Measurements from ENCODE around the gene KRT37. TPM values are rescaled to one million over a fixed set of nuclear protein-coding genes. Genes with fewer than 3 reads are reported as not detected.

Gene KRT37
- total and polyA plus RNA-seq, 10 donors: not detected

GRCh38 chr17:41377546-41377945, 46.8 kb downstream of the KRT37 start:
- 4 to 19% (median 11%) methylated on average over 2 of the region's 2 CpGs for WGBS, 5 donors
- no peak for TF ChIP-seq POLR2A (IDR thresholded peaks at IDR 0.05)
- no peak for TF ChIP-seq CTCF (IDR thresholded peaks at IDR 0.05 in 8 of 11, conservative IDR thresholded peaks at IDR 0.05 in 3 of 11)
- no peak for TF ChIP-seq POLR2AphosphoS5 (IDR thresholded peaks at IDR 0.05)
- no peak for DNase-seq
- intact Hi-C loops (cut with DNase I; ENCODE audit: low total_unique reads): no loop called here
- H3K4me3 ChIP-seq: no peak overlapping the region
- H3K36me3 ChIP-seq: no peaks in the 10 kb centered on the region
- no peak overlapping the region for H3K27ac ChIP-seq
- H3K9me3 ChIP-seq: peaks cover 0 to 3% (median 0%) of the 10 kb centered on the region in 8 donors
- no peaks in the 10 kb centered on the region for H3K4me1 ChIP-seq
- peaks cover 0 to 26% (median 0%) of the 10 kb centered on the region in 7 donors for H3K27me3 ChIP-seq (replicated peaks in 1 of 7)

Small RNAs within 50 kb of the gene (small RNA-seq; reads per million reads assigned to genes)
- 0.12 to 0.60 (median 0.34) reads per million in 4 donors for gene RNU2-32P

Other genes starting within 250 kb of the KRT37 start
- gene KRTAP4-2, start 246.4 kb downstream of the KRT37 start, total RNA-seq: not detected
- not detected for gene KRTAP4-2, start 246.4 kb downstream of the KRT37 start, polyA plus RNA-seq
- not detected for gene KRTAP4-1, start 239.7 kb downstream of the KRT37 start, total RNA-seq
- gene KRTAP4-1, start 239.7 kb downstream of the KRT37 start, polyA plus RNA-seq: not detected
- not detected for gene KRTAP9-1, start 234.7 kb downstream of the KRT37 start, total RNA-seq
- gene KRTAP9-1, start 234.7 kb downstream of the KRT37 start, polyA plus RNA-seq: not detected
- not detected for gene KRTAP9-2, start 197.9 kb downstream of the KRT37 start, total RNA-seq
- gene KRTAP9-2, start 197.9 kb downstream of the KRT37 start, polyA plus RNA-seq: not detected
- gene KRTAP9-3, start 192.1 kb downstream of the KRT37 start, total RNA-seq: not detected
- not detected for gene KRTAP9-3, start 192.1 kb downstream of the KRT37 start, polyA plus RNA-seq
- not detected for gene KRTAP9-8, start 186.6 kb downstream of the KRT37 start, total RNA-seq
- not detected for gene KRTAP9-8, start 186.6 kb downstream of the KRT37 start, polyA plus RNA-seq
- gene KRTAP9-4, start 174.9 kb downstream of the KRT37 start, total RNA-seq: not detected
- not detected for gene KRTAP9-4, start 174.9 kb downstream of the KRT37 start, polyA plus RNA-seq
- not detected for gene KRTAP9-9, start 169.2 kb downstream of the KRT37 start, total RNA-seq
- gene KRTAP9-9, start 169.2 kb downstream of the KRT37 start, polyA plus RNA-seq: not detected
- not detected for gene KRTAP9-6, start 159.2 kb downstream of the KRT37 start, total RNA-seq
- gene KRTAP9-6, start 159.2 kb downstream of the KRT37 start, polyA plus RNA-seq: not detected
- not detected for gene KRTAP9-7, start 148.9 kb downstream of the KRT37 start, total RNA-seq
- gene KRTAP9-7, start 148.9 kb downstream of the KRT37 start, polyA plus RNA-seq: not detected
- not detected for gene KRTAP29-1, start 121.7 kb downstream of the KRT37 start, total RNA-seq
- gene KRTAP29-1, start 121.7 kb downstream of the KRT37 start, polyA plus RNA-seq: not detected
- not detected for gene KRTAP16-1, start 115.3 kb downstream of the KRT37 start, total RNA-seq
- not detected for gene KRTAP16-1, start 115.3 kb downstream of the KRT37 start, polyA plus RNA-seq
- gene KRTAP17-1, start 108.9 kb downstream of the KRT37 start, total RNA-seq: not detected
- gene KRTAP17-1, start 108.9 kb downstream of the KRT37 start, polyA plus RNA-seq: not detected
- gene KRT33A, start 73.8 kb downstream of the KRT37 start, total RNA-seq: not detected
- gene KRT33A, start 73.8 kb downstream of the KRT37 start, polyA plus RNA-seq: not detected
- gene KRT33B, start 54.8 kb downstream of the KRT37 start, total RNA-seq: not detected
- gene KRT33B, start 54.8 kb downstream of the KRT37 start, polyA plus RNA-seq: not detected
- not detected for gene KRT34, start 42.3 kb downstream of the KRT37 start, total RNA-seq
- not detected for gene KRT34, start 42.3 kb downstream of the KRT37 start, polyA plus RNA-seq
- gene KRT31, start 27.0 kb downstream of the KRT37 start, total RNA-seq: not detected
- not detected for gene KRT31, start 27.0 kb downstream of the KRT37 start, polyA plus RNA-seq
- under 1 TPM in 2 of 7 donors, not detected in 5; 0.26 to 0.39 TPM for gene KRT38, start 16.4 kb upstream of the KRT37 start, total RNA-seq
- not detected for gene KRT38, start 16.4 kb upstream of the KRT37 start, polyA plus RNA-seq
- not detected for gene KRT32, start 42.8 kb upstream of the KRT37 start, total RNA-seq
- gene KRT32, start 42.8 kb upstream of the KRT37 start, polyA plus RNA-seq: not detected
- under 1 TPM in 1 of 7 donors, not detected in 6; 0.19 TPM for gene KRT35, start 56.6 kb upstream of the KRT37 start, total RNA-seq
- gene KRT35, start 56.6 kb upstream of the KRT37 start, polyA plus RNA-seq: under 1 TPM in 1 of 3 donors, not detected in 2; 0.19 TPM
- gene KRT36, start 65.3 kb upstream of the KRT37 start, total RNA-seq: 1 to 10 TPM in 2 of 7 donors, under 1 TPM in 4, not detected in 1; 0.27 to 2.7 (median 0.44) TPM
- gene KRT36, start 65.3 kb upstream of the KRT37 start, polyA plus RNA-seq: under 1 TPM; 0.20 to 0.51 (median 0.22) TPM
- not detected for gene KRT13, start 81.0 kb upstream of the KRT37 start, total RNA-seq
- gene KRT13, start 81.0 kb upstream of the KRT37 start, polyA plus RNA-seq: 10 to 100 TPM in 1 of 3 donors, 1 to 10 TPM in 2; 1.6 to 26.4 (median 3.8) TPM
- gene KRT15, start 94.3 kb upstream of the KRT37 start, total RNA-seq: not detected
- gene KRT15, start 94.3 kb upstream of the KRT37 start, polyA plus RNA-seq: 1 to 10 TPM in 1 of 3 donors, under 1 TPM in 2; 0.07 to 1.3 (median 0.11) TPM
- 1 to 10 TPM in 3 of 7 donors, under 1 TPM in 3, not detected in 1; 0.44 to 2.8 (median 0.83) TPM for gene KRT19, start 103.7 kb upstream of the KRT37 start, total RNA-seq
- 1 to 10 TPM in 2 of 3 donors, under 1 TPM in 1; 0.20 to 3.9 (median 1.9) TPM for gene KRT19, start 103.7 kb upstream of the KRT37 start, polyA plus RNA-seq
- not detected for gene KRT9, start 147.5 kb upstream of the KRT37 start, total RNA-seq
- gene KRT9, start 147.5 kb upstream of the KRT37 start, polyA plus RNA-seq: not detected
- under 1 TPM in 1 of 7 donors, not detected in 6; 0.79 TPM for gene KRT14, start 162.3 kb upstream of the KRT37 start, total RNA-seq
- gene KRT14, start 162.3 kb upstream of the KRT37 start, polyA plus RNA-seq: under 1 TPM; 0.06 to 0.17 (median 0.16) TPM
- not detected for gene KRT16, start 188.2 kb upstream of the KRT37 start, total RNA-seq
- under 1 TPM in 2 of 3 donors, not detected in 1; 0.07 to 0.19 TPM for gene KRT16, start 188.2 kb upstream of the KRT37 start, polyA plus RNA-seq
- gene KRT17, start 200.0 kb upstream of the KRT37 start, total RNA-seq: 1 to 10 TPM in 1 of 7 donors, not detected in 6; 1.2 TPM
- under 1 TPM in 2 of 3 donors, not detected in 1; 0.58 to 0.70 TPM for gene KRT17, start 200.0 kb upstream of the KRT37 start, polyA plus RNA-seq

Measured in spleen (tissue), 11 donors.